ENCODE data around the gene ISY1. TPM values are rescaled to one million over a fixed set of nuclear protein-coding genes. Genes with fewer than 3 reads are reported as not detected.

The ISY1 gene
- total RNA-seq, 1 donor from 2014 or later = 30.3 TPM

DNA sequence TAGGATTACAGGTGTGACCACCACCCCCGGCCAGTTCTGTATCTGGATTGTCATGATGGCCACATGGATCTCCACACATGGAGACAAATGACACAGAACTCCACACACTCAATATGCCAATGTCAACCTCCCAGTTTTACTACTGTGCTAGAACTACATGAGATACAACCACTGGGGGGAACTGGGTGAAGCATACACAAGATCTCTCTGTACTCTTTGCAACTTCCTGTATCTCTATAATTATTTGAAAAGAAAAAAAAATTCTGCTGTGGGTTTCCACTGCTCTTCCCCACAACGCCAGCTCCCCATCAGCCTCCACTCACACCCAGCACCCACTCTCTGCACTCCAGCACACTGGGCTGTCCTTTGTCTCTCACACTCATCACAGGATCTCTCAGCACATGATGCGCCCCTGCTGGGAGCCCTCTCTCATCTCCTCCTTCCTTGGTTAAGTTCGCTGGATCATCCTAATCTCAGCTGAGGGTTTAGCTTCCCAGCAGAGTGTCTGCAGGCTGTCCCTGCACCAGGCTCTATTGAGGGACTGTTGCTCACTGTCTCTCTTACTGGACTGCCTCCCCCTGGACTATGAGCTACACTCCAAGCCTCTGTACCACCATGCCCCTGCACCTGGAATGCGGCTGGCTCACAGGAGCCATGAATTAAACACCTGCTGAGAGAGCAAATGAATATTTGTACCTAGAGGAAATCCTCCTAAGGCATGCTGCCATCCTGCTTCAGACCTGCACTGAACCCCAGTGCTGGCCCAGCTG, 28.6 kb downstream of the ISY1 start:
- no peak overlapping the region for H3K27ac ChIP-seq

DNA sequence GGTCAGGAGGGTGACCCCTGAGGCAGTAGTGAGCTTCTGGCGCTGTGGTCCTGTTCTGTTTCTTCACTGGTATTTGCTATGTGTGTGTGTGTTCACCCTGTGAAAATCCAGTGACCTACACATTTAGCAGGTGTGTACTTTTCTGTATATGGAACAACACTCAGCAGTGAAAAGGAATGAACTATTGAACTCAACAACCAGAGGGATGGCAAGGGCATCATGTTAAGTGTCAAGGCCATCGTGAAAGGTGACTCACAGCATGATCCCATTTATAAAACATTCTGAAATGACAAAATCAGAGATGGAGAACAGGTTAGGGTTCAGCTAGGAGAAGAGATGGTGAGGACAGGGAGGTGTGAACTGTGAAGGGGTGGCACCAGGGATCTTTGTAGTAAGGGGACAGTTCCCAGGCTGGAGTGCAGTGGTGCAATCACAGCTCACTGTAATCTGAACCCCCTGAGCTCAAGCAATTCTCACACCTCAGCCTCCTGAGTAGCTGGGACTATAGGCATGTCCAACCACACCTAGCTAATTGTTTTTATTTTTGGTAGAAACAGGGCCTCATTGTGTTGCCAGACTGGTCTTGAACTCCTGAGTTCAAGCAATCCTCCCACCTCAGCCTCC, 29.3 kb downstream of the ISY1 start:
- Histone ChIP-seq H3K4me3 (no peak overlapping the region), H3K9me3 (no peaks in the 10 kb centered on the region), H3K27ac (no peak overlapping the region), H3K4me1 (no peaks in the 10 kb centered on the region), H3K36me3 (peaks cover 88% of the 10 kb centered on the region), H3K27me3 (no peaks in the 10 kb centered on the region)
- no peak for DNase-seq
- TF ChIP-seq, protein P1, sequence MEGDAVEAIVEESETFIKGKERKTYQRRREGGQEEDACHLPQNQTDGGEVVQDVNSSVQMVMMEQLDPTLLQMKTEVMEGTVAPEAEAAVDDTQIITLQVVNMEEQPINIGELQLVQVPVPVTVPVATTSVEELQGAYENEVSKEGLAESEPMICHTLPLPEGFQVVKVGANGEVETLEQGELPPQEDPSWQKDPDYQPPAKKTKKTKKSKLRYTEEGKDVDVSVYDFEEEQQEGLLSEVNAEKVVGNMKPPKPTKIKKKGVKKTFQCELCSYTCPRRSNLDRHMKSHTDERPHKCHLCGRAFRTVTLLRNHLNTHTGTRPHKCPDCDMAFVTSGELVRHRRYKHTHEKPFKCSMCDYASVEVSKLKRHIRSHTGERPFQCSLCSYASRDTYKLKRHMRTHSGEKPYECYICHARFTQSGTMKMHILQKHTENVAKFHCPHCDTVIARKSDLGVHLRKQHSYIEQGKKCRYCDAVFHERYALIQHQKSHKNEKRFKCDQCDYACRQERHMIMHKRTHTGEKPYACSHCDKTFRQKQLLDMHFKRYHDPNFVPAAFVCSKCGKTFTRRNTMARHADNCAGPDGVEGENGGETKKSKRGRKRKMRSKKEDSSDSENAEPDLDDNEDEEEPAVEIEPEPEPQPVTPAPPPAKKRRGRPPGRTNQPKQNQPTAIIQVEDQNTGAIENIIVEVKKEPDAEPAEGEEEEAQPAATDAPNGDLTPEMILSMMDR (IDR thresholded peaks at IDR 0.05) = no peak
- intact Hi-C loops (cut with DNase I) = no loop called here
- no peak for ATAC-seq

More for the DNA sequence above, 28.6 kb downstream of the ISY1 start:
- Histone ChIP-seq H3K4me1 (no peaks in the 10 kb centered on the region), H3K27me3 (no peaks in the 10 kb centered on the region), H3K4me3 (no peak overlapping the region), H3K9me3 (no peaks in the 10 kb centered on the region), H3K36me3 (peaks cover 89% of the 10 kb centered on the region)
- DNase-seq = peak; percentile 41
- intact Hi-C loops (cut with DNase I) = no loop called here
- ATAC-seq = peak; percentile 57
- TF ChIP-seq, protein P1 (IDR thresholded peaks at IDR 0.05) = no peak

DNA sequence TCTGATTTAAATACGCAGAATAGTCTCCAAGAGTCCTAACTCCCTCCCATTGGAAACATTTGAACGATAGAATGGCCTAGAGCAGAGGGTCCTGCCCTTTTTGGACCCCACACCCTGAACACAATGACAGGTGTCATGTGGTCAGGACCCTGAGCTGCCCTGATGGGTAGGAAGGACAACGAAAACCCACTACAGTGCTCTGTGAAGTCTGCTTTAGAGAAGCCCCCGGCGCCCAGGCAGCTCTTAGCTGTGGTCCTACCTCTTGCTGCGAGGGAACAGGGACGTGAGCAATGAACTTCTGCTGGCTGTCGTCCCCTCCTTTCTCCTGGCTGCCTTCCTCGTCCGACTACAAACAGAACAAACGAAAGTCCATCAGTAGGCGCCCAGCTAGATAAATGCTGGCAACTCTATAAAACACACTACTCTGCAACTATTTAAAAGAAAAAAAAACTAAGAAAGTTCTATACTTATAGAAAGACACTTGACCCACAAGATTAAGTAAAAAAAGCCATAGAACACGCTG, 30.5 kb downstream of the ISY1 start:
- DNase-seq = no peak
- ATAC-seq = no peak
- Histone ChIP-seq H3K36me3 (peaks cover 82% of the 10 kb centered on the region), H3K27me3 (no peaks in the 10 kb centered on the region), H3K9me3 (no peaks in the 10 kb centered on the region), H3K4me3 (no peak overlapping the region), H3K27ac (no peak overlapping the region), H3K4me1 (no peaks in the 10 kb centered on the region)
- TF ChIP-seq, protein P1 (IDR thresholded peaks at IDR 0.05) = no peak
- intact Hi-C loops (cut with DNase I) = no loop called here

DNA sequence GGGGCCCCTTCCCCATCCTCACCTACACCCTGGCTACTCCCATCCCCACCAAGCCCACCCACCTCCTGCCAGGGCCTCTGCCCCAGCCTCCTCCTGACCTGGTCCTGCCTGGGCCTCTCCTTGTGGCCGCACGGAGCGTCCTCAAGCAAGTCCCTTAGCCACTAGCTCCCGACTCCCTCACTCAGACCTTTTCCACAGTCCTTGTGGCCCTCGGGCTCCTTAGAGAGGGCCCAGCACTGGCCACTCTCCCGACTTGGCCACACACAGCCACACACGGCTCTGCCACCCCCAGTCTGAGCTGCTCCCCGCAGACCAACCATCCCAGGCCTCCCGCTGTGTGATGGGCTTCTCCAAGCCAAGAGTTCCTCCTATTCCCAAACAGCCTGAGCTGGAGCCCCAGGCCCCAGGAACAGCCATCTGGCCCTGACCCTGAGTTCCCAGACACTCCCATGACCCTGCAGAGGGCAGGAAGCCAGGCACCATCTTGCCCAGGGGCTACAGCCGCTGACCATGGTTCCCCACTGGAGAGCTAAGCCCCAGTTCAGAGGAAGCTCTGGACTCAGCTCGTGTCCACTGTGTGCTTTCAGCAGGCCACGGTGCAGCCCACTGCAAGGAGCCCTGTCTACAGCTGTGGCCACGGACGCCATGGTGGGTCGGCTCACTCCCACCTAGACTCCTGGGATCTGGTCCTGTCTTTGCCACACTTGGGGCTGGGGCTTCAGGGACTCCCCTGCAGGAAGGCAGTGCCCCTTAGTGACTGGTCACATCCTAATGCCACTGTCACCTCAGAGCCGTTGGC, 32.3 kb downstream of the ISY1 start:
- TF ChIP-seq, protein P1 (IDR thresholded peaks at IDR 0.05) = no peak
- peaks cover 64% of the 10 kb centered on the region for H3K36me3 ChIP-seq
- ATAC-seq = no peak

DNA sequence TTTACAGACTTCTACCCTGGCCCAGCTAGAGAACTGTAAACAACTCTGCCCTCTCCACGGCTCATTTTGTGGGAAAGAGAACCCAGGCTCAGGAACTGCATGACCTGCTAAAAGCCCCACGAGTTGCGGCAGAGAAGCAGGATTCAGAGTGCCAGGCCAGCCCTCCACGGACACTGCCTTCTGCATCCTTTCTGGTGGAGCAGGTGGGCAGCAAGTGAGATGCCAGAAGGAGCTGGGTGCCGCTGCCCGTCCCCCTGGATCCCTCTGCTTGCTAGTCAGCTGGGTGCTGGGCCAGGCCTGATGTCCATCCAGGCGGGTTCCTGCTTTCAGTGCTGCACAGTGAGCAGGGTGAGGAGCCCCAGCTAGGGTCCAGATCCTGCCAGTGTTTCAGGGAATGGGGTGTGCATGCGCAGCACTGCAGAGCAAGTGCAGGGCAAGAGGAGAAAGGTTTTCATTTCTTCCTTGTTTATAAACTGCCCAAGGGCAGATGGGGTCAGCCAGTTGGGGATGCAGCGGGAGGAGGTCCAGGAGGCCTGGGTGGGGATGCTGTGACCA, 34.1 kb downstream of the ISY1 start:
- intact Hi-C loops (cut with DNase I) = no loop called here

More for the DNA sequence above, 32.3 kb downstream of the ISY1 start:
- Histone ChIP-seq H3K4me1 (no peaks in the 10 kb centered on the region), H3K27ac (no peak overlapping the region), H3K9me3 (no peaks in the 10 kb centered on the region), H3K27me3 (no peaks in the 10 kb centered on the region), H3K4me3 (no peak overlapping the region)
- no peak for DNase-seq
- intact Hi-C loops (cut with DNase I) = no loop called here

More for the DNA sequence above, 34.1 kb downstream of the ISY1 start:
- peaks cover 46% of the 10 kb centered on the region for H3K36me3 ChIP-seq
- H3K4me3 ChIP-seq = no peak overlapping the region
- no peak overlapping the region for H3K27ac ChIP-seq
- ATAC-seq = no peak
- TF ChIP-seq, protein P1 (IDR thresholded peaks at IDR 0.05) = no peak
- DNase-seq = no peak
- H3K27me3 ChIP-seq = no peaks in the 10 kb centered on the region
- H3K4me1 ChIP-seq = peaks cover 3% of the 10 kb centered on the region
- H3K9me3 ChIP-seq = no peaks in the 10 kb centered on the region

Measured in upper lobe of right lung (tissue), 1 donor.